HG03139 (cell line): ENCODE measurements around the gene LCOR.
A peak's percentile ranks its signal among the peaks of the same experiment; 100 is the strongest.
"Not testable (repeated sequence)": the region's sequence is repeated elsewhere in the genome, so short reads cannot be mapped to it uniquely, and the experiment has no call there.

ENCODE experiments used
- ATAC-seq: cut with Tn5 transposase; IDR thresholded peaks from one replicate; pipeline ENCODE4 v1.9.1; 2021; ENCODE audit not compliant: unreplicated experiment

LCOR gene

GRCh38 chr10:96831867-96832720 is at the start of gene LCOR:
Gene LCOR (plus strand): TSS chr10:96832298. CDS start chr10:96949058, 116,760 bp downstream.
- peak; percentile 53 for ATAC-seq

GRCh38 chr10:96784253-96784652 is 47.8 kb upstream of the LCOR start:
- ATAC-seq, result no peak

- ATAC-seq, result peak; percentile 82
These were observed 42.5 kb upstream of the LCOR start for GRCh38 chr10:96789571-96790108.

GRCh38 chr10:96791902-96792301 is 40.2 kb upstream of the LCOR start:
- no peak for ATAC-seq

- no peak for ATAC-seq
These were observed 37.0 kb upstream of the LCOR start for GRCh38 chr10:96794836-96795733.

- ATAC-seq, result no peak
These were observed 34.6 kb upstream of the LCOR start for GRCh38 chr10:96797485-96797884.

- ATAC-seq, result no peak
These were observed 28.8 kb upstream of the LCOR start for GRCh38 chr10:96803288-96803664.

- no peak for ATAC-seq
These were observed 17.8 kb upstream of the LCOR start for GRCh38 chr10:96814264-96814663.

- not testable (repeated sequence) for ATAC-seq
These were observed 13.1 kb upstream of the LCOR start for GRCh38 chr10:96818971-96819370.

GRCh38 chr10:96820765-96821164 is 11.3 kb upstream of the LCOR start:
- ATAC-seq, result no peak

- ATAC-seq, result no peak
These were observed 5.7 kb upstream of the LCOR start for GRCh38 chr10:96826438-96826837.

- ATAC-seq, result no peak
These were observed 3.5 kb upstream of the LCOR start for GRCh38 chr10:96828609-96829008.

GRCh38 chr10:96829029-96829773 is 2.9 kb upstream of the LCOR start:
- ATAC-seq, result no peak

GRCh38 chr10:96830511-96831199 is 1.4 kb upstream of the LCOR start:
- no peak for ATAC-seq

- no peak for ATAC-seq
These were observed 765 bp upstream of the LCOR start for GRCh38 chr10:96831200-96831866.

- ATAC-seq, result peak; percentile 50
These were observed 672 bp downstream of the LCOR start for GRCh38 chr10:96832721-96833219.

- no peak for ATAC-seq
These were observed 1.3 kb downstream of the LCOR start for GRCh38 chr10:96833220-96834001.

- no peak for ATAC-seq
These were observed 2.0 kb downstream of the LCOR start for GRCh38 chr10:96834120-96834519.

GRCh38 chr10:96835899-96836298 is 3.8 kb downstream of the LCOR start:
- no peak for ATAC-seq
